ENCODE data around the gene TNFRSF1A. TPM values are rescaled to one million over a fixed set of nuclear protein-coding genes. Genes with fewer than 3 reads are reported as not detected.

Gene TNFRSF1A
- total RNA-seq (2021; ENCODE audit: unreplicated experiment) (108 TPM), Bru-seq, nascent RNA (percentile 92 among the genes with signal in this experiment), BruChase-seq, experiment 1, labeled RNA remaining after a 2-hour chase (percentile 94 among the genes with signal in this experiment), BruChase-seq, experiment 2, labeled RNA remaining after a 6-hour chase (percentile 93 among the genes with signal in this experiment)
- polyA plus RNA-seq (2012; ENCODE audit: insufficient read length): 115 TPM
- long read RNA-seq, transcript TNFRSF1A-201 (10 exons, 2,223 nt): major isoform, 16 of 82 reads
- long read RNA-seq, partial matches to known transcripts: 24 of 82 reads
- long read RNA-seq, other reads (novel, unspliced or antisense): 39 of 82 reads

DNA sequence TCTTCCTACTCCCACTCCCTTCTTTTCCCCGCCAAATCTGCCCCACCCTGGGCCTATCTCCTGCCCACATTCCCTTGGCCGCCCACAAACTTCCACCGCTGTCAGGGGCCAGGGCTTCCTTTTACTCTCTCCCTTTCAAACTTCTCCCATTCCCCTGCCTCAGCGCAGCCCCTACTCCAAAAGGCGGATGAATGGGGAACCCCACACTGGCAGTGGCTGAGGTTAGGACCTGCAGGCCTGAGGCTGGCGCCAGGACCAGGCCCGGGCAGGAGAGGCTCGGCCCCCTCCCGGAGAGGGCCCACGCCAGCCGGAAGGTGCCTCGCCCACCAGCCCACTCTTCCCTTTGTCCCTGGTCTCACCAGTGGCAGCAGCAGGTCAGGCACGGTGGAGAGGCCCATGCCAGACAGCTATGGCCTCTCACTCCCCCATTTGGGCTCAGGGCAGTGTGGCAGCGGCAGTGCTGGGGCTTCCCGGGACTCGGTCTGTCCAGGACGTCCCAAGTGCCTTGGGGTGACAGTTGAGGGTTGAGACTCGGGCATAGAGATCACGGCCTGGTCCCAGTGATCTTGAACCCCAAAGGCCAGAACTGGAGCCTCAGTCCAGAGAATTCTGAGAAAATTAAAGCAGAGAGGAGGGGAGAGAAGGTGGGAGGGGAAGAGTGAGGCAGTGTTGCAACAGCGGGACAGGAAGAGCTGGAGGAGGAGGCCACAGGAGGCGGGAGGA lies at the start of gene TNFRSF1A:
TNFRSF1A (minus strand) TSS at position 660 of the 723 bp plus-strand sequence; CDS start at position 398, 262 bp downstream.
- ATAC-seq: peak; percentile 79
- peak; percentile 68; the same call in 1 of the 2 replicates for TF ChIP-seq POLR2AphosphoS5 (IDR thresholded peaks at IDR 0.05; ENCODE audit: low read depth, low read length)
- no peak for TF ChIP-seq SIN3A (IDR thresholded peaks at IDR 0.05; ENCODE audit: borderline replicate concordance, insufficient read depth, low read depth, low read length)
- Histone ChIP-seq H3K4me1 (ENCODE audit: control insufficient read depth, insufficient read depth, low read length) (peaks cover 45% of the 10 kb centered on the region), H3K27me3 (ENCODE audit: control insufficient read depth, insufficient read depth, low read length) (no peaks in the 10 kb centered on the region), H3K27ac (ENCODE audit: low read length) (peak within 1 kb of the TSS; percentile 99), H3K9me3 (ENCODE audit: control insufficient read depth, insufficient read depth, low read depth, low read length) (no peaks in the 10 kb centered on the region), H3K36me3 (ENCODE audit: control insufficient read depth, insufficient read depth, low read length) (peaks cover 3% of the 10 kb centered on the region; the same call in 1 of the 2 replicates), H3K4me3 (ENCODE audit: low read depth in 2 of 2, low read length in 2 of 2) (peak within 1 kb of the TSS; percentile 71 to 94)
- intact Hi-C loops (cut with micrococcal nuclease; ENCODE audit: unreplicated experiment): no loop called here
- DNase-seq (ENCODE audit: low read depth, low spot score): no peak
- POLR2A ChIA-PET: no interaction called here
- CTCF ChIA-PET: no interaction called here
- in situ Hi-C loops (cut with HindIII; ENCODE audit: low pct_unique_long_range_greater_than_20kb, low sequenced_read_pairs): no loop called here
- TSS peak; percentile 85 for BruUV-seq (replicated peaks)

- intact Hi-C loops (cut with micrococcal nuclease; ENCODE audit: unreplicated experiment): no loop called here
- Histone ChIP-seq H3K27ac (ENCODE audit: low read length) (no peak overlapping the region), H3K27me3 (ENCODE audit: control insufficient read depth, insufficient read depth, low read length) (no peaks in the 10 kb centered on the region), H3K9me3 (ENCODE audit: control insufficient read depth, insufficient read depth, low read depth, low read length) (no peaks in the 10 kb centered on the region), H3K4me1 (ENCODE audit: control insufficient read depth, insufficient read depth, low read length) (no peaks in the 10 kb centered on the region), H3K36me3 (ENCODE audit: control insufficient read depth, insufficient read depth, low read length) (no peaks in the 10 kb centered on the region), H3K4me3 (ENCODE audit: low read depth in 2 of 2, low read length in 2 of 2) (no peak overlapping the region)
- ChIA-PET POLR2A (no interaction called here), CTCF (no interaction called here)
- ATAC-seq (no peak), DNase-seq (ENCODE audit: low read depth, low spot score) (no peak)
- in situ Hi-C loops (cut with HindIII; ENCODE audit: low pct_unique_long_range_greater_than_20kb, low sequenced_read_pairs): no loop called here
- TF ChIP-seq SIN3A (IDR thresholded peaks at IDR 0.05; ENCODE audit: borderline replicate concordance, insufficient read depth, low read depth, low read length) (no peak), POLR2AphosphoS5 (IDR thresholded peaks at IDR 0.05; ENCODE audit: low read depth, low read length) (no peak), TCF7L2 (IDR thresholded peaks at IDR 0.05; ENCODE audit: low read depth, low read length) (no peak), CTCF (IDR thresholded peaks at IDR 0.05) (no peak)
- TF ChIP-seq, protein P1, sequence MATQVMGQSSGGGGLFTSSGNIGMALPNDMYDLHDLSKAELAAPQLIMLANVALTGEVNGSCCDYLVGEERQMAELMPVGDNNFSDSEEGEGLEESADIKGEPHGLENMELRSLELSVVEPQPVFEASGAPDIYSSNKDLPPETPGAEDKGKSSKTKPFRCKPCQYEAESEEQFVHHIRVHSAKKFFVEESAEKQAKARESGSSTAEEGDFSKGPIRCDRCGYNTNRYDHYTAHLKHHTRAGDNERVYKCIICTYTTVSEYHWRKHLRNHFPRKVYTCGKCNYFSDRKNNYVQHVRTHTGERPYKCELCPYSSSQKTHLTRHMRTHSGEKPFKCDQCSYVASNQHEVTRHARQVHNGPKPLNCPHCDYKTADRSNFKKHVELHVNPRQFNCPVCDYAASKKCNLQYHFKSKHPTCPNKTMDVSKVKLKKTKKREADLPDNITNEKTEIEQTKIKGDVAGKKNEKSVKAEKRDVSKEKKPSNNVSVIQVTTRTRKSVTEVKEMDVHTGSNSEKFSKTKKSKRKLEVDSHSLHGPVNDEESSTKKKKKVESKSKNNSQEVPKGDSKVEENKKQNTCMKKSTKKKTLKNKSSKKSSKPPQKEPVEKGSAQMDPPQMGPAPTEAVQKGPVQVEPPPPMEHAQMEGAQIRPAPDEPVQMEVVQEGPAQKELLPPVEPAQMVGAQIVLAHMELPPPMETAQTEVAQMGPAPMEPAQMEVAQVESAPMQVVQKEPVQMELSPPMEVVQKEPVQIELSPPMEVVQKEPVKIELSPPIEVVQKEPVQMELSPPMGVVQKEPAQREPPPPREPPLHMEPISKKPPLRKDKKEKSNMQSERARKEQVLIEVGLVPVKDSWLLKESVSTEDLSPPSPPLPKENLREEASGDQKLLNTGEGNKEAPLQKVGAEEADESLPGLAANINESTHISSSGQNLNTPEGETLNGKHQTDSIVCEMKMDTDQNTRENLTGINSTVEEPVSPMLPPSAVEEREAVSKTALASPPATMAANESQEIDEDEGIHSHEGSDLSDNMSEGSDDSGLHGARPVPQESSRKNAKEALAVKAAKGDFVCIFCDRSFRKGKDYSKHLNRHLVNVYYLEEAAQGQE (IDR thresholded peaks at IDR 0.05; ENCODE audit: insufficient read depth in 1 of 2, low read depth in 2 of 2, low read length in 1 of 2): no peak
- no TSS peak for BruUV-seq (replicated peaks)
Measured at GRCh38 chr12:6391013-6391412, 49.1 kb upstream of the TNFRSF1A start.
